ENCODE results near the gene MYOZ3. TPM values are rescaled to one million over a fixed set of nuclear protein-coding genes. Genes with fewer than 3 reads are reported as not detected.
A peak's percentile ranks its signal among the peaks of the same experiment; 100 is the strongest.

Gene MYOZ3
- total RNA-seq (2022) = not detected in 2 replicates
- not detected for Bru-seq, nascent RNA
- BruChase-seq, experiment 1, labeled RNA remaining after a 6-hour chase = percentile 5 among the genes with signal in this experiment
- BruChase-seq, experiment 2, labeled RNA remaining after a 2-hour chase = percentile 5 among the genes with signal in this experiment
- long read RNA-seq = 0 reads

DNA sequence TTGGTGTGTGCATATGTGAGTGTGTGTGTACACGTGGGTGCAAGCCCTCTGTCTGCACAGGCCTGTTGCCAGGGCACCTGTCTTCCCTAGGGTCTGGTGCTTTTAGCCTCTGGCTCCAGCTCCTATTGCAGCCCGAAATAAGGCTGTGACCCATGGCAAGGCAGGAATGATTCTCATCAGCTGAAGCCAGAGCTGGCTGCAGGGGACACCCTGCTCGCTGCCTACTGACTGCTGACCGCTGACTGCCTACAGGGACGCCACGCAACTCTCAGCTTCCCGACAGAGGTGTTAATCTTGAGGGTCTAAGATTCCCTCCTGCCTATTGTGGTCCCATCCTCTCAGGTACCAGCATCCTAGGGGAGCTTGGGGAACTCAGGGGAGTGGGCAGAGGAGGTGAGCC lies at the start of gene MYOZ3:
Gene MYOZ3, plus strand, starts transcription at position 166 of the 400 bp plus-strand sequence. CDS start 1,691 bp downstream, outside the sequence.
- CTCF ChIA-PET = interaction anchor here (0.7 to 0.9 kb wide), 2 partner anchors 40 to 105 kb away, joined by 3 read pairs; partner anchors contain the start of gene RBM22
- BruUV-seq (replicated peaks) = no TSS peak
- peaks cover 3% of the 10 kb centered on the region for H3K9me3 Mint-ChIP-seq (ENCODE audit: low read depth, unreplicated experiment)
- intact Hi-C loops (cut with micrococcal nuclease; ENCODE audit: unreplicated experiment) = no loop called here
- peaks cover 11% of the 10 kb centered on the region for H3K36me3 Mint-ChIP-seq (ENCODE audit: insufficient read depth, unreplicated experiment)
- H3K27me3 Mint-ChIP-seq (ENCODE audit: unreplicated experiment) = peaks cover 62% of the 10 kb centered on the region
- no peak for TF ChIP-seq CTCF (IDR thresholded peaks at IDR 0.05; ENCODE audit: unreplicated experiment)
- H3K27ac Mint-ChIP-seq (ENCODE audit: unreplicated experiment) = no peak within 1 kb of the TSS
- DNase-seq = no peak
- H3K4me3 Mint-ChIP-seq (ENCODE audit: low read depth, unreplicated experiment) = no peak within 1 kb of the TSS
- H3K4me1 Mint-ChIP-seq (ENCODE audit: low read depth, unreplicated experiment) = no peaks in the 10 kb centered on the region

- Mint-ChIP-seq H3K27ac (ENCODE audit: unreplicated experiment) (no peak overlapping the region), H3K4me3 (ENCODE audit: low read depth, unreplicated experiment) (no peak overlapping the region), H3K9me3 (ENCODE audit: low read depth, unreplicated experiment) (no peaks in the 10 kb centered on the region), H3K27me3 (ENCODE audit: unreplicated experiment) (no peaks in the 10 kb centered on the region), H3K36me3 (ENCODE audit: insufficient read depth, unreplicated experiment) (peaks cover 8% of the 10 kb centered on the region), H3K4me1 (ENCODE audit: low read depth, unreplicated experiment) (peaks cover 48% of the 10 kb centered on the region)
- TF ChIP-seq CTCF (IDR thresholded peaks at IDR 0.05; ENCODE audit: unreplicated experiment) = no peak
- CTCF ChIA-PET = interaction anchor here (1.4 kb wide), 1 partner anchor 9 kb away, joined by 4 read pairs; no protein-coding TSS in a partner anchor
- intact Hi-C loops (cut with micrococcal nuclease; ENCODE audit: unreplicated experiment) = no loop called here
- no TSS peak for BruUV-seq (replicated peaks)
- no peak for DNase-seq
Observed at GRCh38 chr5:150612405-150612804, 48.6 kb upstream of the MYOZ3 start.

DNA sequence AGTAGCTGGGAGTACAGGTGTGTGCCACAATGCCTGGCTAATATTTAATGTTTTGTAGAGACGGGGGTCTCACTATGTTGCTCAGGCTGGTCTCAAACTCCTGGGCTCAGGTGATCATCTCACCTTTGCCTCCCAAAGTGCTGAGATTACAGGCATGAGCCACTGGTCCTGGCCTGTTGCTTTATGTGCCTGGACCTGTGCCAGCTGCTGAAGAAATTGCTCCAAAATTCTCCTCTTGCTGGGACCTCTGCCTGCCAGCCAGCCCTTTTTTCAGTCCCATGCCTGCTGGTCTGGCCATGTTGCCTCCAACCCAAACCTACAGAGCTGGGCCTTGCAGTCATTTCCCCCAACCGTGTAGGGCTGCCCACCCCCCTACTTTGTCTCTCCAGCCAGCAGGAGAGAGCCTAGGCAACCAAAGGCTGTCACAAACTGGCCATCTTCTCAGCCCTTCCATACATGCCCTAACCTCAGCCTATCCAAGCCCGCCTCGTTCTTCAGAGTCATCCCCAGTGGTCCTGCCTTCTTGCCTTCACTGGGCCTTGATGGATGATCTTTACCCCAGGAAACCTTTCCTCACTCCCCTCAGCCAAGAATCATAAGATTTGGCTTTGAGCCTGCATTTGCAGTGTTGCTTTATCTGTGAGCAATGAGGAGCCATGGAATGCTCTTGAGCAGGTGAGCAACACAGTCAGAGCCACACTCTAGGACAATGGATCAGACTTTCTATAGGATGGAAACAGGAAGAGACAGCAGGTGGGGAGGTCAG lies 48.0 kb upstream of the MYOZ3 start:
- H3K27me3 Mint-ChIP-seq (ENCODE audit: unreplicated experiment) = no peaks in the 10 kb centered on the region
- peaks cover 53% of the 10 kb centered on the region for H3K4me1 Mint-ChIP-seq (ENCODE audit: low read depth, unreplicated experiment)
- H3K36me3 Mint-ChIP-seq (ENCODE audit: insufficient read depth, unreplicated experiment) = peaks cover 8% of the 10 kb centered on the region
- DNase-seq = no peak
- intact Hi-C loops (cut with micrococcal nuclease; ENCODE audit: unreplicated experiment) = no loop called here
- no peak overlapping the region for H3K27ac Mint-ChIP-seq (ENCODE audit: unreplicated experiment)
- no peak overlapping the region for H3K4me3 Mint-ChIP-seq (ENCODE audit: low read depth, unreplicated experiment)
- no TSS peak for BruUV-seq (replicated peaks)
- TF ChIP-seq CTCF (IDR thresholded peaks at IDR 0.05; ENCODE audit: unreplicated experiment) = no peak
- CTCF ChIA-PET = interaction anchor here (1.4 kb wide), 1 partner anchor 10 kb away, joined by 4 read pairs; no protein-coding TSS in a partner anchor
- H3K9me3 Mint-ChIP-seq (ENCODE audit: low read depth, unreplicated experiment) = no peaks in the 10 kb centered on the region

GRCh38 chr5:150613991-150614660 lies 46.9 kb upstream of the MYOZ3 start:
- no TSS peak for BruUV-seq (replicated peaks)
- no peak overlapping the region for H3K27ac Mint-ChIP-seq (ENCODE audit: unreplicated experiment)

More at GRCh38 chr5:150613991-150614660, 46.9 kb upstream of the MYOZ3 start:
- no peak for TF ChIP-seq CTCF (IDR thresholded peaks at IDR 0.05; ENCODE audit: unreplicated experiment)
- CTCF ChIA-PET = no interaction called here
- DNase-seq = no peak
- H3K4me1 Mint-ChIP-seq (ENCODE audit: low read depth, unreplicated experiment) = peaks cover 53% of the 10 kb centered on the region
- H3K9me3 Mint-ChIP-seq (ENCODE audit: low read depth, unreplicated experiment) = no peaks in the 10 kb centered on the region
- H3K27me3 Mint-ChIP-seq (ENCODE audit: unreplicated experiment) = no peaks in the 10 kb centered on the region
- H3K4me3 Mint-ChIP-seq (ENCODE audit: low read depth, unreplicated experiment) = no peak overlapping the region
- intact Hi-C loops (cut with micrococcal nuclease; ENCODE audit: unreplicated experiment) = no loop called here
- H3K36me3 Mint-ChIP-seq (ENCODE audit: insufficient read depth, unreplicated experiment) = peaks cover 8% of the 10 kb centered on the region
